Mesendoderm (in vitro differentiated cells): ENCODE measurements around the gene BBLN.
A peak's percentile ranks its signal among the peaks of the same experiment; 100 is the strongest.

Source experiments
- DNase-seq: peaks from one replicate; pipeline ENCODE4 v3.0.0; 2013
- H2AK5ac ChIP-seq: 2 replicates; pipeline ENCODE4 v1.6.1; 2013; ENCODE audit warnings: low read length, inconsistent platforms
- H2BK120ac ChIP-seq: 2 replicates; pipeline ENCODE4 v1.6.1; 2013; ENCODE audit warnings: low read depth, mild to moderate bottlenecking, low read length, moderate library complexity, mixed read lengths
- H2BK15ac ChIP-seq: replicated peaks from 2 replicates; pipeline ENCODE4 v1.6.1; 2013; ENCODE audit warnings: low read depth, mild to moderate bottlenecking, moderate library complexity
- H2BK5ac ChIP-seq: 2 replicates; pipeline ENCODE4 v1.6.1; 2013; ENCODE audit warnings: low read length, inconsistent platforms
- H3K18ac ChIP-seq: 2 replicates; pipeline ENCODE4 v1.6.1; 2013; ENCODE audit warnings: mild to moderate bottlenecking, low read length, mixed read lengths
- H3K23ac ChIP-seq: one replicate; pipeline ENCODE4 v1.6.1; 2013; ENCODE audit warnings: low read length
- H3K27ac ChIP-seq: 2 replicates; pipeline ENCODE4 v1.5.1; 2013; ENCODE audit warnings: low read depth, mild to moderate bottlenecking, inconsistent platforms, low read length, moderate library complexity
- H3K27me3 ChIP-seq: 2 replicates; pipeline ENCODE4 v1.6.1; 2013; ENCODE audit warnings: low read length, control low read depth, mild to moderate bottlenecking, inconsistent platforms; ENCODE audit not compliant: insufficient read depth, poor library complexity
- H3K36me3 ChIP-seq: 2 replicates; pipeline ENCODE4 v1.6.1; 2013; ENCODE audit warnings: low read length, inconsistent platforms; ENCODE audit not compliant: control insufficient read depth, insufficient read depth
- H3K4ac ChIP-seq: one replicate; pipeline ENCODE4 v1.6.1; 2013; ENCODE audit warnings: low read depth, mild to moderate bottlenecking, low read length, moderate library complexity
- H3K4me1 ChIP-seq: 2 replicates; pipeline ENCODE4 v1.6.1; 2013; ENCODE audit warnings: low read depth, low read length, inconsistent platforms; ENCODE audit not compliant: control insufficient read depth
- H3K4me2 ChIP-seq: 2 replicates; pipeline ENCODE4 v1.6.1; 2013; ENCODE audit warnings: low read length
- H3K4me3 ChIP-seq: 2 replicates; pipeline ENCODE4 v1.5.1; 2013; ENCODE audit warnings: mild to moderate bottlenecking, low read length
- H3K56ac ChIP-seq: one replicate; pipeline ENCODE4 v1.6.1; 2013; ENCODE audit warnings: low read length
- H3K79me1 ChIP-seq: 2 replicates; pipeline ENCODE4 v1.6.1; 2013; ENCODE audit warnings: low read length, inconsistent platforms
- H3K79me2 ChIP-seq: 2 replicates; pipeline ENCODE4 v1.6.1; 2013; ENCODE audit warnings: mild to moderate bottlenecking, low read length; ENCODE audit not compliant: control insufficient read depth, insufficient read depth
- H3K9ac ChIP-seq: 2 replicates; pipeline ENCODE4 v1.6.1; 2013; ENCODE audit warnings: low read length, inconsistent platforms
- H4K5ac ChIP-seq: one replicate; pipeline ENCODE4 v1.6.1; 2013; ENCODE audit warnings: low read length
- H4K8ac ChIP-seq: one replicate; pipeline ENCODE4 v1.6.1; 2013; ENCODE audit warnings: low read depth, mild to moderate bottlenecking, control low read depth, low read length, moderate library complexity
- WGBS: extraction: QIAGEN DNeasy Blood & Tissue Kit; methylation state at CpG from one replicate; pipeline ENCODE4 v1.1.7; 2013; ENCODE audit warnings: low lambda C conversion rate, missing lambda C conversion rate; ENCODE audit not compliant: insufficient coverage; ENCODE audit errors: extremely low coverage; 5-methylcytosine and 5-hydroxymethylcytosine counted together

BBLN gene

GRCh38 chr9:128163027-128163515 is 3.0 kb downstream of the BBLN start:
- H3K36me3 ChIP-seq, result peaks cover 11% of the 10 kb centered on the region
- H3K18ac ChIP-seq, result no peak overlapping the region
- no peak overlapping the region for H2BK120ac ChIP-seq
- H3K4ac ChIP-seq, result no peak overlapping the region
- no peak overlapping the region for H2BK15ac ChIP-seq
- no peak overlapping the region for H3K27ac ChIP-seq
- no peak overlapping the region for H3K23ac ChIP-seq
- H4K8ac ChIP-seq, result no peak overlapping the region
- no peaks in the 10 kb centered on the region for H3K79me1 ChIP-seq
- H3K4me1 ChIP-seq, result no peaks in the 10 kb centered on the region
- no peak overlapping the region for H4K5ac ChIP-seq
- no CpG with 5 or more reads among the region's 6 CpGs for WGBS
- H3K4me2 ChIP-seq, result no peak overlapping the region
- no peaks in the 10 kb centered on the region for H3K79me2 ChIP-seq
- no peak overlapping the region for H2AK5ac ChIP-seq
- H3K56ac ChIP-seq, result no peak overlapping the region
- H3K27me3 ChIP-seq, result no peaks in the 10 kb centered on the region
- H3K9ac ChIP-seq, result no peak overlapping the region
- DNase-seq, result peak; percentile 19
- H2BK5ac ChIP-seq, result no peak overlapping the region
- H3K4me3 ChIP-seq, result no peak overlapping the region

- Histone ChIP-seq H2BK120ac (no peak overlapping the region), H2BK15ac (no peak overlapping the region), H2BK5ac (no peak overlapping the region), H3K4me2 (no peak overlapping the region), H3K4me3 (no peak overlapping the region), H4K8ac (no peak overlapping the region), H3K23ac (no peak overlapping the region), H3K56ac (no peak overlapping the region), H3K4ac (no peak overlapping the region), H3K79me2 (no peaks in the 10 kb centered on the region), H3K27me3 (no peaks in the 10 kb centered on the region), H3K18ac (no peak overlapping the region), H4K5ac (no peak overlapping the region), H3K9ac (no peak overlapping the region), H3K4me1 (no peaks in the 10 kb centered on the region), H2AK5ac (no peak overlapping the region), H3K36me3 (peaks cover 14% of the 10 kb centered on the region), H3K79me1 (no peaks in the 10 kb centered on the region), H3K27ac (no peak overlapping the region)
- no CpG with 5 or more reads among the region's 10 CpGs for WGBS
- DNase-seq, result no peak
Observed at GRCh38 chr9:128163523-128164306, 3.6 kb downstream of the BBLN start.

- no peak overlapping the region for H3K56ac ChIP-seq
- H3K4me2 ChIP-seq, result no peak overlapping the region
- H3K4ac ChIP-seq, result no peak overlapping the region
- DNase-seq, result no peak
- H3K27ac ChIP-seq, result no peak overlapping the region
- no peak overlapping the region for H3K23ac ChIP-seq
- H3K9ac ChIP-seq, result no peak overlapping the region
- no peak overlapping the region for H2BK120ac ChIP-seq
- H3K18ac ChIP-seq, result no peak overlapping the region
- H4K5ac ChIP-seq, result no peak overlapping the region
- H2AK5ac ChIP-seq, result no peak overlapping the region
- H2BK15ac ChIP-seq, result no peak overlapping the region
- no peaks in the 10 kb centered on the region for H3K27me3 ChIP-seq
- H2BK5ac ChIP-seq, result no peak overlapping the region
- peaks cover 18% of the 10 kb centered on the region for H3K36me3 ChIP-seq
- H3K4me1 ChIP-seq, result no peaks in the 10 kb centered on the region
- no peak overlapping the region for H3K4me3 ChIP-seq
- H4K8ac ChIP-seq, result no peak overlapping the region
- no CpG with 5 or more reads among the region's 14 CpGs for WGBS
- no peaks in the 10 kb centered on the region for H3K79me1 ChIP-seq
- no peaks in the 10 kb centered on the region for H3K79me2 ChIP-seq
Observed at GRCh38 chr9:128164307-128164885, 4.3 kb downstream of the BBLN start.

GRCh38 chr9:128166169-128166568 is 6.1 kb downstream of the BBLN start:
- no peak overlapping the region for H4K5ac ChIP-seq
- no peak overlapping the region for H3K27ac ChIP-seq
- H3K4me3 ChIP-seq, result no peak overlapping the region
- DNase-seq, result no peak
- H2BK15ac ChIP-seq, result no peak overlapping the region
- no peak overlapping the region for H3K4me2 ChIP-seq
- no peak overlapping the region for H4K8ac ChIP-seq
- peaks cover 23% of the 10 kb centered on the region for H3K36me3 ChIP-seq
- H3K4ac ChIP-seq, result no peak overlapping the region
- no peaks in the 10 kb centered on the region for H3K27me3 ChIP-seq
- H3K56ac ChIP-seq, result no peak overlapping the region
- H3K18ac ChIP-seq, result no peak overlapping the region
- no peak overlapping the region for H2AK5ac ChIP-seq
- no peak overlapping the region for H3K23ac ChIP-seq
- no peak overlapping the region for H2BK120ac ChIP-seq
- H3K79me2 ChIP-seq, result no peaks in the 10 kb centered on the region
- no CpG with 5 or more reads among the region's 18 CpGs for WGBS
- H3K4me1 ChIP-seq, result no peaks in the 10 kb centered on the region
- H3K9ac ChIP-seq, result no peak overlapping the region
- no peaks in the 10 kb centered on the region for H3K79me1 ChIP-seq
- H2BK5ac ChIP-seq, result no peak overlapping the region

GRCh38 chr9:128167209-128167608 is 7.1 kb downstream of the BBLN start:
- no peaks in the 10 kb centered on the region for H3K79me2 ChIP-seq

More at GRCh38 chr9:128167209-128167608, 7.1 kb downstream of the BBLN start:
- H4K5ac ChIP-seq, result no peak overlapping the region
- DNase-seq, result no peak
- WGBS, result no CpG with 5 or more reads among the region's 4 CpGs
- H3K79me1 ChIP-seq, result no peaks in the 10 kb centered on the region
- no peak overlapping the region for H3K18ac ChIP-seq
- H3K4me3 ChIP-seq, result no peak overlapping the region
- H2BK5ac ChIP-seq, result no peak overlapping the region
- H3K36me3 ChIP-seq, result peaks cover 23% of the 10 kb centered on the region
- no peak overlapping the region for H3K4ac ChIP-seq
- H4K8ac ChIP-seq, result no peak overlapping the region
- no peak overlapping the region for H3K9ac ChIP-seq
- H2BK15ac ChIP-seq, result no peak overlapping the region
- no peak overlapping the region for H2BK120ac ChIP-seq
- H3K27ac ChIP-seq, result no peak overlapping the region
- H3K27me3 ChIP-seq, result no peaks in the 10 kb centered on the region
- no peak overlapping the region for H3K4me2 ChIP-seq
- no peaks in the 10 kb centered on the region for H3K4me1 ChIP-seq
- no peak overlapping the region for H3K23ac ChIP-seq
- no peak overlapping the region for H3K56ac ChIP-seq
- H2AK5ac ChIP-seq, result no peak overlapping the region
